ENCODE data around the gene TMX1.

Gene TMX1

DNA sequence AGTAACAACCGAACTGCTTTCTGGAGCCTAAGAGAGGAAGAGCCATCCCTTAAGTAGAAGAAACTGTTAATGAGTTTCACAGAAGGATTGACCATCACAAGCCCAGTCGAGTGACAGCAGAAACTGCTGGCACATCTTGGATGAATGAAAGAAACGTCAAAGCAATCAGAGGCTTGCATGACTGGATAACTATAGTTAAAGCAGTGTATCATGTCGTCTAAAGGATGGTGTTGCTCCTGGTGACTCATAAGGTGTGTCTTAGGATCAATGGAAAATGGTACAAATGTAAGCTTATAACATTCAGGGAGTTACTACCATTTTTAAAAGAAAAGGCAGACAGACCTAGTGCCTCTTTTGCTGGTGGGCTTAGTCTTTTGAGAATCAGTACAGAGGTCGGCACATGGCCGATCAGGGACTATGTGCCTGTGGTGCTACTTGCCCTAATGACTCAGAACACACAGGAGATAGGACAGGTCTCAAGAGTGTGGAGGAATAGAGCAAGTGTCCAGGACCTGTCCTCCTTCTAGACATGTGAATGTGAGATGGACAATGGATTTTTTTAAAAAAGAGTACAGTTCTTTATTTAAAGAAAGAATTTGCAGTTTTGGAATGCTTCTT is 55.7 kb downstream of the TMX1 start:
- no peak for DNase-seq

DNA sequence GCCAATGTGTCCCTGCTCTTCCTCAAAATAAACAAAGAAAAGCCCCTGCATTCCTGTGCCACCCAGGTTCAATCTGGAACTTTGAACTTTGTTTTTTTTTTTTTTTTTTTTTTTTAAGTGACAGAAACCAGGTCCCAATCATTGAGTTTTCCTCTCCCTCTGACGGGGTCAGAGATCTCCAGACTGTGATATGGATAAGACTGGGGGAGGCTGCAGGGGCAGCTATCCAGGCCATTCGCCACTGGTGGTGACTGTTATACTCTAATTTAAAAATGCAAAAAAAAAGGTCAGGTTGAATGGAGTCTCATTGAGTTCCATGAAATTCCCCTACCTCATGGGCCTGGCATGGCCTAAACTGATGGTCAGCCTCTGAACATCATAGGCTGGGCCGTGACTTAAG is 57.0 kb downstream of the TMX1 start:
- DNase-seq = no peak

DNA sequence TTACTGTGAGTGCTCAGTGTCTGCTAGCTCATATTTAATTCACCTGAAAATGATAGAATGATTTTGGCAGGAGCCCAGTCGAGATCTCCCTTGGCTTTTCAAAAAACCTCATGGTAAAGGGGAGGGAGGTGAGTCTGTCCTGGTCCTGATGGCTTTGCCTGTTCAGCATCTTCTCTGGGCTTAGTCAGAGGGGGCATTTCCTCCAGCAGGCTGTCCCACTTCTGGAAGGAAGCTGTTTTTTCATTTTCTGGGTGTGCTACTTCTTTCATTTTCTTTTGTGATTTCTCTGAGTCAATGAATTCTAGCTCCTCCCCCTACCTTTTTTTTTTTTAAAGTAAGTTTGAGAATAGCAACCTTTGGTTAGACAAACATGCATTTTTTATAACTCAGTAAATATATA is 58.8 kb downstream of the TMX1 start:
- no peak for DNase-seq

DNA sequence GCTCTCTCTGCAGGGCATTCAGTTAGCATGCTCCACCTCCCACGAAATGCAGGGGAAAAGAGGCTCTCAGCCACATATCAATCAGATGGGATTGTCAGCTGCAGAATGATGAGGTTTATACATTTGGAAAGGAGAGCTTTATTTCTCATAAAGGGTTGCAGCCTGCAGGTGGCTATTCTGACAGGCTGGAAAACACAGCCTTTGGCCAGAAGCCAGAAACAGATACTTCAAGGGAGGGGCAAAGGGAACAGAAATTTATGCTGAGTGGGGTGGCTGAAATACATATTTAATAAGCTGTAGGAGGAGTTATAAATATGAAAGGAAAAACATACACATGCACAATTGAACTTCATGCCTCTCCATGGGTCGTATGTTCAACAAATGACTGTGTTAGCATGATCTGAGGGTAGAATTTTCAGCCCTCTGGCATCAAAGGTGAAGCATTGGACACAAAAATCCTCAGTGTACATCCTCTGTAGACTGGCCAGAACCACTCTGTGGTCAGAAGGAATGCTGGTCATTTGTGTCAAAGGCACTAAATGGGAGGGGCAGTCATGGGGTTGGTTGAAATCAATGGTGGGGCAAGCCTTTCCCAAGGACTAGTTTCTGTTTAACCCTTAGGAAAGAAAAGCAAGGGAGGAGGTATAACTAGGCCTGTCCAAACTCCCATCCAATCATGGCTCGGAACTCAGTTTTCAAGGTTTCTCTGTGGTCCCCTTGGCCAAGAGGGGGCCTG is 62.4 kb downstream of the TMX1 start:
- DNase-seq = no peak

DNA sequence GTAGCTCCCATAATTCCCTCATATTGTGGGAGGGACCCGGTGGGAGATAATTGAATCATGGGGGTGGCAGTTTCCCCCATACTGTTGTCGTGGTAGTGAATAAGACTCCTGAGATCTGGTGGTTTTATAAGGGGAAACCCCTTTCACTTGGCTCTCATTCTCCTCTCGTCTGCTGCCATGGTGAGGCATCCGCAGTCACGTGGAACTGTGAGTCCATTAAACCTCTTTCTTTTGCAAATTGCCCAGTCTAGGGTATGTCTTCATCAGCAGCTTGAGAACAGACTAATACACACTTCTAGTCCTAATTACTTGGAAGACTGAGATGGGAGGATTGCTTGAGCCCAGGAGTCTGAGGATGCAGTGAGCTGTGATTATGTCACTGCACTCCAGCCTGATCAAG is 64.4 kb downstream of the TMX1 start:
- DNase-seq = no peak

DNA sequence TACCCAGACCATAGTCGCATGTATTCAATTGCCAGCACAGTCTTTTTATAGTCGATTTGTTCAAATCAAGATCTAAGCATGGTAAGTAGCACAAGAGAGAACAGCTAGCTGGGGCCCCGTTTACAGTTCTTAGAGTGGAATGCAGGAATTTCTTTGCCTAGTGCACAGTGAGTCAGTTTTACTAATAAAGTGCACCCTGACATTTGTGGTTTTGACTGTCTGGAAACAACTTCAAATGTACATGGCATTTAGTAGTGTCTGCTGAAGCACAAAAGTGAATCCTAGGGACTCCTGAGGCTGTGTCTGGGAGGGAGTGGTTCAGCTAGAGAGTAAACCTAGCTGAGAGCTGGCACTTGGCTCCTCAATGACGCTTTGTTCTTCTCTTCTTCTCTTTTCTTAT is 64.9 kb downstream of the TMX1 start:
- DNase-seq = no peak

DNA sequence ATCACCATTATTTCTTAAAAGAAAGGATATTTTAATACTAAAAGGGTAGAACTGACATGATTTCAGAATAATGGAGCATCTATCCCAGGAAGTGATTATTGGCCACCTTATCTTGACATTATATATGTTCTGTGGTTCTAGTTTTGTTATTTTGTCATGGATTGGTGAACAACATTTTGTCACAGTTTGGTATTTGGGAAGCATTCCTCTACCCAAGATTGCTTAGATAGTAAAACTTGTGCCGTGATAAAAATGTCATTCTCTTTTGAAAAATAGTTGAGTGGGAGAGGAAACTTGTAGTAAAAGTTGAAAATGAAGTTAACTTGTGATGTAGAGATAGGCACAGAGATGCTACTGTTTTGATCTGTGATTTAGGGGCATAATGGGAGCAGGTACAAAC is 65.7 kb downstream of the TMX1 start:
- DNase-seq = no peak
